ENCODE data around the gene SETDB1. TPM values are rescaled to one million over a fixed set of nuclear protein-coding genes. Genes with fewer than 3 reads are reported as not detected.

Gene SETDB1
- total RNA-seq, 1 donor from 2014 or later = 30.0 TPM

- peaks cover 34% of the 10 kb centered on the region for H3K4me1 Mint-ChIP-seq (ENCODE audit: low read depth, unreplicated experiment)
- no peaks in the 10 kb centered on the region for H3K9me3 Mint-ChIP-seq (ENCODE audit: unreplicated experiment)
- H3K27ac ChIP-seq (ENCODE audit: low read depth, low read length) = no peak overlapping the region
- no peak for TF ChIP-seq EZH2 (IDR thresholded peaks at IDR 0.05; ENCODE audit: insufficient read depth, low read length)
- TF ChIP-seq, protein P1, sequence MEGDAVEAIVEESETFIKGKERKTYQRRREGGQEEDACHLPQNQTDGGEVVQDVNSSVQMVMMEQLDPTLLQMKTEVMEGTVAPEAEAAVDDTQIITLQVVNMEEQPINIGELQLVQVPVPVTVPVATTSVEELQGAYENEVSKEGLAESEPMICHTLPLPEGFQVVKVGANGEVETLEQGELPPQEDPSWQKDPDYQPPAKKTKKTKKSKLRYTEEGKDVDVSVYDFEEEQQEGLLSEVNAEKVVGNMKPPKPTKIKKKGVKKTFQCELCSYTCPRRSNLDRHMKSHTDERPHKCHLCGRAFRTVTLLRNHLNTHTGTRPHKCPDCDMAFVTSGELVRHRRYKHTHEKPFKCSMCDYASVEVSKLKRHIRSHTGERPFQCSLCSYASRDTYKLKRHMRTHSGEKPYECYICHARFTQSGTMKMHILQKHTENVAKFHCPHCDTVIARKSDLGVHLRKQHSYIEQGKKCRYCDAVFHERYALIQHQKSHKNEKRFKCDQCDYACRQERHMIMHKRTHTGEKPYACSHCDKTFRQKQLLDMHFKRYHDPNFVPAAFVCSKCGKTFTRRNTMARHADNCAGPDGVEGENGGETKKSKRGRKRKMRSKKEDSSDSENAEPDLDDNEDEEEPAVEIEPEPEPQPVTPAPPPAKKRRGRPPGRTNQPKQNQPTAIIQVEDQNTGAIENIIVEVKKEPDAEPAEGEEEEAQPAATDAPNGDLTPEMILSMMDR (IDR thresholded peaks at IDR 0.05; ENCODE audit: insufficient read depth, low read depth, low read length) = no peak
- H3K36me3 ChIP-seq (ENCODE audit: insufficient read depth, low read length) = no peaks in the 10 kb centered on the region
- no peak for DNase-seq (ENCODE audit: low read depth)
- H3K36me3 Mint-ChIP-seq (ENCODE audit: low read depth, unreplicated experiment) = peaks cover 2% of the 10 kb centered on the region
- no peaks in the 10 kb centered on the region for H3K27me3 Mint-ChIP-seq (ENCODE audit: low read depth, unreplicated experiment)
- no peak overlapping the region for H3K9ac ChIP-seq (ENCODE audit: low read length)
- H3K79me2 ChIP-seq (ENCODE audit: insufficient read depth, low read length) = peaks cover 21% of the 10 kb centered on the region
- H3K9me3 ChIP-seq (ENCODE audit: insufficient read depth, low read depth, low read length) = no peaks in the 10 kb centered on the region
- H3K4me3 Mint-ChIP-seq (ENCODE audit: unreplicated experiment) = peak overlapping the region; percentile 55
- peak overlapping the region; percentile 72 for H3K4me2 ChIP-seq (ENCODE audit: low read length)
- peak overlapping the region; percentile 54 for H2AFZ ChIP-seq (ENCODE audit: low read depth, low read length)
- peaks cover 18% of the 10 kb centered on the region for H4K20me1 ChIP-seq (ENCODE audit: insufficient read depth, low read length)
- peaks cover 41% of the 10 kb centered on the region for H3K4me1 ChIP-seq (ENCODE audit: insufficient read depth, low read length)
- H3K27ac Mint-ChIP-seq (ENCODE audit: unreplicated experiment) = peak overlapping the region; percentile 10
- no peak overlapping the region for H3K4me3 ChIP-seq (ENCODE audit: insufficient read depth, low read depth, low read length)
- no peak for FAIRE-seq
- H3K27me3 ChIP-seq (ENCODE audit: insufficient read depth, low read length) = no peaks in the 10 kb centered on the region
Observed at GRCh38 chr1:150976879-150977694, 50.9 kb downstream of the SETDB1 start.

DNA sequence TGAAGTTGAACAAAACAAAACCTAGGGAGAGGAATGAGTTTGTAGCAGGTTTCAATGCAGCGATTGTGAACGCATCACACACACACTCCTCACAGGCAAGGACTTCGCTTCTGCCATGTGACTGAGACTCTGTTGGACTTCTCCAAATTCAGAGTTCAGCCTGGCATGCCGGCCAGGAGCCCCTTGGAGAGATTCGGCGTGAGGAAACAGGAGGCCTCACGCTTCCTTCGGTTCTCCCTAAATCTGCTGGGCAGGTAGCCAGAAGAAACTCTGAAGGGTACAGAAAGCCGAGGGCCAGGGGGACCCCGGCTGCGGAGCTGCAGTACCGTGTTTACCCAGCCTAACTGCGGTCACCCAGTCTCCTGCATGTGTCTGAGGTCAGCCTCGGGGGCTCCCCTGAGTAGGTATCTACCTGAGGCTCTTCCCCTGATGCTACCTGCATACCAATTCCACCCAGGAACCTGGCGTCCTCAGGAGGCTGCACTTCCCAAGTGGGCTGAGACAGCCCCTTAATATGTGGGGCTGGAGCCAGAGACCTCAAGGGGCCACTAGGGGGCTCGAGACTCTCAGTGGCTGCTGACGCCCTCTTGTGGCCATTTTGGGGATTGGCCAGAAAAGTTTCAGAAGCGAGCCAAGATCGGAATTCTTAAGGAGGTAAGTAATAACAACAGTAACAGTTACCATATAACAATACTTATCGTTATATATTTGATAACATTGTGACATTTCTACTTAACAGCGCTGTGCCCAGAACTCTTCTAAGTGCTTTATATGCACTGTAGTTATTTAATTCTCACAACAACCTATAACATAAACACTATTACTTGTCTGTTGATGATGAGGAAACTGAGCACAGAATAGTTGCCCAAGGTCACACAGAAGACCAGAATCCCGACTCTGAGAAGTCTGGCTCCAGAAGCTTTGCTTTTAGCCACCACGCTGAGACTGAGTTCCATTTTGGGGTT lies 53.2 kb downstream of the SETDB1 start:
- Histone ChIP-seq H3K27ac (ENCODE audit: low read depth, low read length) (no peak overlapping the region), H2AFZ (ENCODE audit: low read depth, low read length) (peak overlapping the region; percentile 51), H3K4me2 (ENCODE audit: low read length) (peak overlapping the region; percentile 71), H3K4me1 (ENCODE audit: insufficient read depth, low read length) (peaks cover 31% of the 10 kb centered on the region), H4K20me1 (ENCODE audit: insufficient read depth, low read length) (no peaks in the 10 kb centered on the region), H3K9me3 (ENCODE audit: insufficient read depth, low read depth, low read length) (no peaks in the 10 kb centered on the region), H3K27me3 (ENCODE audit: insufficient read depth, low read length) (no peaks in the 10 kb centered on the region), H3K36me3 (ENCODE audit: insufficient read depth, low read length) (no peaks in the 10 kb centered on the region), H3K9ac (ENCODE audit: low read length) (no peak overlapping the region), H3K4me3 (ENCODE audit: insufficient read depth, low read depth, low read length) (no peak overlapping the region), H3K79me2 (ENCODE audit: insufficient read depth, low read length) (no peaks in the 10 kb centered on the region)
- H3K4me1 Mint-ChIP-seq (ENCODE audit: low read depth, unreplicated experiment) = peaks cover 23% of the 10 kb centered on the region
- DNase-seq (ENCODE audit: low read depth) = peak; percentile 65
- no peak overlapping the region for H3K4me3 Mint-ChIP-seq (ENCODE audit: unreplicated experiment)
- TF ChIP-seq EZH2 (IDR thresholded peaks at IDR 0.05; ENCODE audit: insufficient read depth, low read length) = no peak
- TF ChIP-seq, protein P1 (IDR thresholded peaks at IDR 0.05; ENCODE audit: insufficient read depth, low read depth, low read length) = peak; percentile 100
- H3K27me3 Mint-ChIP-seq (ENCODE audit: low read depth, unreplicated experiment) = peaks cover 3% of the 10 kb centered on the region
- H3K27ac Mint-ChIP-seq (ENCODE audit: unreplicated experiment) = peak overlapping the region; percentile 69
- no peaks in the 10 kb centered on the region for H3K9me3 Mint-ChIP-seq (ENCODE audit: unreplicated experiment)
- no peaks in the 10 kb centered on the region for H3K36me3 Mint-ChIP-seq (ENCODE audit: low read depth, unreplicated experiment)
- no peak for FAIRE-seq

Measured in astrocyte (in vitro differentiated cells and primary cell).